Parathyroid adenoma (tissue), 2 donors: ENCODE data around the gene TMEM52.

Experiments used
- H2AFZ ChIP-seq: fragments of 300-600 bp; sonication (generic); one replicate; pipeline ENCODE4 v1.7.0; 2017; ENCODE audit warnings: antibody characterized with exemption, mild to moderate bottlenecking
- H3K27ac ChIP-seq: fragments of 300-600 bp; sonication (generic); one replicate; pipeline ENCODE4 v1.7.0; 2017
- H3K27me3 ChIP-seq: fragments of 300-600 bp; sonication (generic); one replicate; pipeline ENCODE4 v1.7.0; 2017; ENCODE audit warnings: low read length; ENCODE audit not compliant: control insufficient read depth, insufficient read depth
- H3K36me3 ChIP-seq: fragments of 300-600 bp; sonication (generic); one replicate; pipeline ENCODE4 v1.7.0; 2017; ENCODE audit warnings: low read length; ENCODE audit not compliant: control insufficient read depth, insufficient read depth
- H3K4me1 ChIP-seq: fragments of 300-600 bp; sonication (generic); one replicate; pipeline ENCODE4 v1.7.0; 2017; ENCODE audit warnings: control low read depth
- H3K4me2 ChIP-seq: fragments of 300-600 bp; sonication (generic); one replicate; pipeline ENCODE4 v1.7.0; 2017; ENCODE audit warnings: low read length
- H3K4me3 ChIP-seq: fragments of 300-600 bp; sonication (generic); one replicate; pipeline ENCODE4 v1.7.0; 2017; ENCODE audit warnings: low read depth, low read length
- H3K79me2 ChIP-seq: fragments of 300-600 bp; sonication (generic); one replicate; pipeline ENCODE4 v1.7.0; 2017; ENCODE audit warnings: control low read depth
- H3K9ac ChIP-seq: fragments of 300-600 bp; sonication (generic); one replicate; pipeline ENCODE4 v1.7.0; 2017; ENCODE audit warnings: mild to moderate bottlenecking
- H3K9me3 ChIP-seq: fragments of 300-600 bp; sonication (generic); one replicate; pipeline ENCODE4 v1.7.0; 2017; ENCODE audit warnings: low read length; ENCODE audit not compliant: control insufficient read depth
- CTCF ChIP-seq: fragments of 300-600 bp; sonication (generic); IDR thresholded peaks from one replicate; pipeline ENCODE4 v1.7.0; 2017; ENCODE audit warnings: antibody characterized with exemption, mild to moderate bottlenecking
- donor health status: primary hyperparathyroidism.

Gene TMEM52

GRCh38 chr1:1910033-1910465 lies 9.0 kb downstream of the TMEM52 start:
- Histone ChIP-seq H3K27ac (no peak overlapping the region), H3K4me2 (no peak overlapping the region), H3K4me1 (no peaks in the 10 kb centered on the region), H3K9me3 (no peaks in the 10 kb centered on the region), H3K9ac (no peak overlapping the region), H3K27me3 (no peaks in the 10 kb centered on the region), H2AFZ (no peak overlapping the region), H3K4me3 (no peak overlapping the region), H3K36me3 (no peaks in the 10 kb centered on the region), H3K79me2 (no peaks in the 10 kb centered on the region)
- no peak for TF ChIP-seq CTCF

DNA sequence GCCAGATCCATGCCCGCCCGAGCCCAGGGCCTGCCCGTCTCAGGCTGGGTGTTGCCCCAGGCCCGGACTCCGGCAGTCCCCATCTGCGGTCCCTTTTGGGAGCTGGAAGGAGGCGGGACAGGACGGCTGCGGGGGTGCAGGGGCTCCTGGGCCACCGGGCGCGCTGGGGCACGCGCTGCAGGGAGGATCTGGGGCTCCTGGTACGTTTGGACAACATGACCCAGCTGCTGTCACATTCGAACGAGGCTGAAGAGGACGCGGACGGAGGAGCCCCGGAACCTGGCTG lies 10.6 kb downstream of the TMEM52 start:
- Histone ChIP-seq H3K4me3 (peak overlapping the region; percentile 68), H2AFZ (peak overlapping the region; percentile 82), H3K4me2 (peak overlapping the region; percentile 94), H3K27me3 (no peaks in the 10 kb centered on the region), H3K27ac (peak overlapping the region; percentile 51), H3K4me1 (no peaks in the 10 kb centered on the region), H3K79me2 (no peaks in the 10 kb centered on the region), H3K9ac (peak overlapping the region; percentile 37), H3K36me3 (no peaks in the 10 kb centered on the region), H3K9me3 (no peaks in the 10 kb centered on the region)
- no peak for TF ChIP-seq CTCF

DNA sequence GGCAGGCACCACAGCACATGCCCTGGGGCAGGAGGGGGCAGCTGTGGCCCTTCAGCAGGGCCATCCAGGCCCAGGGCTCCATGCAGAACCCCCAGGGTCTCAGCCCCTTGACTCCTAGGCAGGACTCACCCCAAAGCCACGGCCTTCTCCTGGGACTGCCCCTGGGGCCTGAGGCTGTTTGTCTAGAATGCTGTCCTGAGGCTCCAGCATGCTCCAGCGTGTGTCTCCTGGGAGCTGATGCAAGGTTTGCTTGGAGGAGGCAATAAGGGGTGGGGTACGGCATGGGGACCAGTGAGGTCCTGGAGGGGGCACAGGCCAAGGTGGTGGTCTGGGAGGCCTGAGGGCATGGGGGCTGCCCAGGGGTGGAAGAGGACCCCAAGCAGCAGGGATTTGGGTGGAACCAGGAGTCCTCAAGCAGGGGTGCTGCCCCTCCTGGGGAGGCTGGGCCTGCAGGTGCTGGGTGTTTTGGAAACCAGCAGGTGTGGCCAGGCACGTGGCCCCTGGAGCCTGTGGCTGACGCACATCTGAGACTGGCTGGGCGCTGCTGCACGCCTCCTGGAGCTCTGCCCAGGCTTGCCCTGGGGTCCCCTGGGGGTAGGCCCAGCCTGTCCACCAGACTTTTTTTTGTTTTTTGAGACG lies 11.9 kb downstream of the TMEM52 start:
- H2AFZ ChIP-seq = no peak overlapping the region
- no peaks in the 10 kb centered on the region for H3K4me1 ChIP-seq
- H3K36me3 ChIP-seq = no peaks in the 10 kb centered on the region
- H3K9me3 ChIP-seq = no peaks in the 10 kb centered on the region
- TF ChIP-seq CTCF = no peak
- no peaks in the 10 kb centered on the region for H3K79me2 ChIP-seq
- no peak overlapping the region for H3K4me2 ChIP-seq
- H3K9ac ChIP-seq = no peak overlapping the region
- H3K27ac ChIP-seq = no peak overlapping the region
- H3K4me3 ChIP-seq = no peak overlapping the region
- no peaks in the 10 kb centered on the region for H3K27me3 ChIP-seq

- H3K36me3 ChIP-seq = no peaks in the 10 kb centered on the region
- no peak overlapping the region for H3K4me3 ChIP-seq
- no peaks in the 10 kb centered on the region for H3K4me1 ChIP-seq
- H3K4me2 ChIP-seq = no peak overlapping the region
- peak overlapping the region; percentile 32 for H3K27ac ChIP-seq
- H3K79me2 ChIP-seq = no peaks in the 10 kb centered on the region
- TF ChIP-seq CTCF = peak; percentile 83
- peak overlapping the region; percentile 34 for H2AFZ ChIP-seq
- H3K27me3 ChIP-seq = no peaks in the 10 kb centered on the region
- H3K9me3 ChIP-seq = no peaks in the 10 kb centered on the region
- H3K9ac ChIP-seq = no peak overlapping the region
Measured at GRCh38 chr1:1906185-1907097, 12.6 kb downstream of the TMEM52 start.
